HEK293T (cell line): Measurements from ENCODE around the gene UPF2.

Source experiments
- CTCF ChIA-PET: fragments of 350-600 bp; formaldehyde crosslinking; extraction: SDS; loops from one replicate; lab custom pipeline; 2021; ENCODE audit warnings: antibody characterized with exemption, inconsistent platforms; lab: Yijun Ruan, JAX
- POLR2A ChIA-PET: fragments of 350-600 bp; formaldehyde crosslinking; extraction: SDS; loops from one replicate; lab custom pipeline; 2020; ENCODE audit warnings: antibody characterized with exemption, inconsistent platforms; lab: Yijun Ruan, JAX
- DNase-seq: peaks from one replicate; pipeline ENCODE4 v3.0.0; 2012; ENCODE audit warnings: mixed read lengths; ENCODE audit errors: extremely low spot score
- ARNT ChIP-seq: fragments of 450-650 bp; IDR thresholded peaks from 2 replicates; pipeline ENCODE4 v1.6.1; 2017; ENCODE audit warnings: mild to moderate bottlenecking
- BHLHE40 ChIP-seq: fragments of 450-650 bp; IDR thresholded peaks from 2 replicates; pipeline ENCODE4 v1.6.1; 2016; ENCODE audit warnings: mild to moderate bottlenecking, moderate library complexity, borderline replicate concordance
- CTBP1 ChIP-seq: fragments of 450-650 bp; IDR thresholded peaks from 2 replicates; pipeline ENCODE4 v1.6.1; 2016; ENCODE audit warnings: borderline replicate concordance
- ELF4 ChIP-seq: fragments of 450-650 bp; IDR thresholded peaks from 2 replicates; pipeline ENCODE4 v1.6.1; 2017; ENCODE audit warnings: antibody characterized with exemption
- FOXA1 ChIP-seq: fragments of 450-650 bp; IDR thresholded peaks from 2 replicates; pipeline ENCODE4 v1.6.1; 2016; ENCODE audit warnings: mild to moderate bottlenecking
- FOXK2 ChIP-seq: fragments of 450-650 bp; IDR thresholded peaks from 2 replicates; pipeline ENCODE4 v1.6.1; 2016; ENCODE audit warnings: mild to moderate bottlenecking
- FOXM1 ChIP-seq: fragments of 450-650 bp; IDR thresholded peaks from 2 replicates; pipeline ENCODE4 v1.6.1; 2017; ENCODE audit warnings: mild to moderate bottlenecking, borderline replicate concordance
- HDGF ChIP-seq: fragments of 450-650 bp; IDR thresholded peaks from 2 replicates; pipeline ENCODE4 v1.6.1; 2017; ENCODE audit warnings: antibody characterized with exemption, borderline replicate concordance
- L3MBTL2 ChIP-seq: fragments of 450-650 bp; conservative IDR thresholded peaks from 2 replicates; pipeline ENCODE4 v1.6.1; 2016; ENCODE audit warnings: mild to moderate bottlenecking
- LEF1 ChIP-seq: fragments of 450-650 bp; IDR thresholded peaks from 2 replicates; pipeline ENCODE4 v1.6.1; 2017; ENCODE audit warnings: mild to moderate bottlenecking, borderline replicate concordance
- NFRKB ChIP-seq: fragments of 450-650 bp; IDR thresholded peaks from 2 replicates; pipeline ENCODE4 v1.6.1; 2016; ENCODE audit warnings: mild to moderate bottlenecking, moderate library complexity
- SP1 ChIP-seq: fragments of 450-650 bp; IDR thresholded peaks from 2 replicates; pipeline ENCODE4 v1.6.1; 2017
- SUZ12 ChIP-seq: fragments of 450-650 bp; IDR thresholded peaks from 2 replicates; pipeline ENCODE4 v1.6.1; 2016; ENCODE audit warnings: mild to moderate bottlenecking
- TARDBP ChIP-seq: fragments of 450-650 bp; IDR thresholded peaks from 2 replicates; pipeline ENCODE4 v1.6.1; 2016
- ZNF384 ChIP-seq: fragments of 450-650 bp; IDR thresholded peaks from 2 replicates; pipeline ENCODE4 v1.6.1; 2016
- TF ChIP-seq, protein P1 (sequence below): fragments of 450-650 bp; IDR thresholded peaks from 2 replicates; pipeline ENCODE4 v1.6.1; 2016

The UPF2 gene

DNA sequence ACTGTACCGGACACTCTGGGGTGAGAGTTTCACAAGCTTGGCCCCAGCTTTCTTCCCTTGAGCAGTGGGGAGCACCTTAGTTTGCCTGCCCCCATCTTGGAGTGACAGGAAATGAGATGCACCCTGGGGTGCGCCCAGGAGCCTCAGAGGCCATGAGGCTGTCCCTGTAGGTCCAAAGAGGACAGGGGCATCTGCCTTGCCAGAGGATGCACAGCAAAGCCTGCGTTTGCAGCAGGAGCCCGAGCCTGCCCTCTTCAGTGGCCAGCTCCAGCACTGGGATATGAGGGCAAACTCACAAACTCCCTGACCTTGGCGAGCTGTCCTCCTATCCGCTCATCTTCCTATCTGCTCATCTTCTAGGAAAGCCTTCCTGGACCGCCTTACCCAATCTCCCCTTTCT, 140.0 kb downstream of the UPF2 start:
- TF ChIP-seq ELF4 (no peak), BHLHE40 (no peak), FOXK2 (no peak), FOXM1 (no peak), L3MBTL2 (no peak), SP1 (no peak), NFRKB (no peak), CTBP1 (no peak), LEF1 (no peak), SUZ12 (no peak), ZNF384 (no peak), TARDBP (no peak)
- TF ChIP-seq, protein P1, sequence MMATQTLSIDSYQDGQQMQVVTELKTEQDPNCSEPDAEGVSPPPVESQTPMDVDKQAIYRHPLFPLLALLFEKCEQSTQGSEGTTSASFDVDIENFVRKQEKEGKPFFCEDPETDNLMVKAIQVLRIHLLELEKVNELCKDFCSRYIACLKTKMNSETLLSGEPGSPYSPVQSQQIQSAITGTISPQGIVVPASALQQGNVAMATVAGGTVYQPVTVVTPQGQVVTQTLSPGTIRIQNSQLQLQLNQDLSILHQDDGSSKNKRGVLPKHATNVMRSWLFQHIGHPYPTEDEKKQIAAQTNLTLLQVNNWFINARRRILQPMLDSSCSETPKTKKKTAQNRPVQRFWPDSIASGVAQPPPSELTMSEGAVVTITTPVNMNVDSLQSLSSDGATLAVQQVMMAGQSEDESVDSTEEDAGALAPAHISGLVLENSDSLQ: no peak
- CTCF ChIA-PET: interaction anchor here (1.2 kb wide), 1 partner anchor 20 kb away, joined by 3 read pairs; no protein-coding TSS in a partner anchor
- POLR2A ChIA-PET: no interaction called here
- DNase-seq: no peak

DNA sequence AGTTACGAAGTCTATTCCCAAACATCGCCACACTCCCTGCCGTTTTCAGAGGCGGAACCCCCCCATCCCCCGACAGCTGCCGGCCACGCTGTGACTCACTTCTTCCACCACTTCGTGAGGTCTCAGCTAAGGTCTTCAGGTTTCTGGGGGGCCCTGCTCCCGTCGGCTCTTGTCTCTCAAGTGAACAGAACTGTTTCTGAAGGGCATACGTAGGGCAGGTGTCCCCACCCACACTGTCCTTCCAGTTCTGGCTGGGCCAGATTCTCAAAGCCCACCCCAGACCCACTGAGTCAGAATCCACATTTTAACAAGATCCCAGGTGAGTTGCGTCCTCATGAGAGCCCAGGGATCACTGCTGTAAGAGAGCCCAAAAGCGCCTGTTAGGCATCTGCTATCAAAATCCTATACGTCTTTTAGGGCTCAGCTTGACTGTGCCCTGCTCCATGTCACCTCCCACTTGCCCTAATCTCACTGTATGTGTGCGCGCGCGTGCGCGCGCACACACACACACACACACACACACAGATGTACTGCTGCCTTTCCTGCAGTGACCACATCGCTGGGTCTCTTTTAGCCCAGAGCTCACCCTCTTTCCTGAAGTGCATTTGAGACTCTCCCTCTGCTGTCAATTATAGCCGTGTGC, 140.7 kb downstream of the UPF2 start:
- CTCF ChIA-PET: interaction anchor here (1.2 kb wide), 1 partner anchor 20 kb away, joined by 3 read pairs; no protein-coding TSS in a partner anchor
- POLR2A ChIA-PET: no interaction called here
- no peak for DNase-seq
- TF ChIP-seq SUZ12 (no peak), ARNT (no peak), CTBP1 (no peak), ELF4 (no peak), TARDBP (no peak)
- TF ChIP-seq, protein P1: no peak

DNA sequence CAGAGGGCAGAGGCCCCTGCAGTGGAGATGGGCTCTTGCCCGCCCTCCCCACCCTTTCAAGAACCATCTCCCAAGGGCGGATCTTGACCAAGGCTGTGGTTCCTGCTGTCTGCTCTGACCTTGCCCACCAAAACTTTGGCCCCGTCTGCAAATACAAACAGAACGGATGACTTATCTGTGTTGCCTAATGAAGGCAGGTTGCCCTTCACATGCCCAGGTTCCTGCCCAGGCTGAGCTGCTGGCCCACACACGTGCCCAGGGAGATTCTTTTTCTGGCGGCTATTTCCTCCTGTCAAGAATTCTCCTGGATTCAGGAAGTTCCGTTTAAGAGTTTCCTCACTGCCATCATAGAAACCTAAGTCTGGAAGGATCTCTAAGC, 141.2 kb downstream of the UPF2 start:
- ChIA-PET CTCF (interaction anchor here (1.2 kb wide), 1 partner anchor 19 kb away, joined by 3 read pairs; no protein-coding TSS in a partner anchor), POLR2A (no interaction called here)
- no peak for DNase-seq
- TF ChIP-seq FOXK2 (no peak), L3MBTL2 (no peak), LEF1 (no peak), SUZ12 (no peak), HDGF (no peak), TARDBP (no peak), SP1 (no peak), ZNF384 (no peak), CTBP1 (no peak), BHLHE40 (no peak), FOXA1 (no peak)

DNA sequence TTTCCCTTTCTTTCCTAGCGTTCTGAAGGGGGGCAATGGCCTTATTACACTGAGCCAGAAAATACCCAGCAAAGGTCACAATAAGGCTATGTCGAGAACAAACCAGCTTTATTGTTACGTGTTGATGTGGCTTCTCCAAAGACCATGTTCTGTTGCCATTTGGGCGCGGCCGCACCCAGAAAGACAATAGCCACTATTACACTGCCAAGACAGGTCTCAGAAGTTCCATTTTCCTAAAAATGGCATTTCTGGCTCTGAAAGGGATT, 141.6 kb downstream of the UPF2 start:
- DNase-seq: no peak
- POLR2A ChIA-PET: no interaction called here
- CTCF ChIA-PET: no interaction called here
- TF ChIP-seq LEF1 (no peak), HDGF (no peak), TARDBP (no peak), L3MBTL2 (no peak), FOXA1 (no peak), BHLHE40 (no peak), ZNF384 (no peak)

DNA sequence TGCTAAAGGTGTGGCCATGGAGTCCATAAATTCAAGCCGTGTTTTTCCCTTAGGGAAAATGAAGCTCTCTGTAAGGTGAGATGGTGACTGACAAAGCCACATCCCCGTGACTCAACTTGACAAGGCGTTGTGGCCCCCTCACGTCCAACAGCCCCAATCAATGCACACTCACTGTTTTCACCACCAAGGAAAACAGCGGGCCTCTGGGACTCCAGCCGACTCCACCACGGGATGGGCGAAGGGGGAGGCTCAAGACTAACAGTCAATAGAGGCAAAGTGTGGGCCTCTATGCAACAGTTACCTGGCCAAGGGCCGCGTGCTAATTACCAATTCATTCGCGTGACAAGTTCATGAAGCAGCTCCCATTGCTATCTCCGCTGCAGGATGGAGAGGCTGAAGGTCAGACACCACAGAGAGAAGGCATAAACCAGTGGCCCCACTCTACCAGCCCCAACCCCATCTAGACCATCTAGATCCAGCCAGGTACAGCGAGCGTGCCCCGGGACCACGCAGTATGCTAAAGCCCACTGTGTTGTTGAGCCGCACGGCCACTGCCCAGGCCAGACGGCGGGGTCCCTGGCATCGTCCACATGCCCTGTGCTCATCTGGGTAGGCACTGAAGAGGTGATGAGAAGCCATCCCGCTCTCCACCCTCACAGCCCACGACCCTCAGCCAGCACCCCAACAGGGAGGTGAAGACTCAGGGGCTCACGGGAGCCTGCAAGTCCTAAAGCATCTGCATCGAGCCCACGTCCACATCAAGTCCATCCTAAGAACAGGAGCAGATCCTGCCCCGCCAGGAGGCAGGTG, 143.3 kb downstream of the UPF2 start:
- ChIA-PET POLR2A (no interaction called here), CTCF (no interaction called here)
- no peak for DNase-seq
- no peak for TF ChIP-seq FOXM1
- TF ChIP-seq BHLHE40: no peak
- no peak for TF ChIP-seq ZNF384
- no peak for TF ChIP-seq L3MBTL2
- no peak for TF ChIP-seq SUZ12
- TF ChIP-seq FOXA1: no peak
- TF ChIP-seq, protein P1: no peak
- TF ChIP-seq CTBP1: no peak
- no peak for TF ChIP-seq SP1

DNA sequence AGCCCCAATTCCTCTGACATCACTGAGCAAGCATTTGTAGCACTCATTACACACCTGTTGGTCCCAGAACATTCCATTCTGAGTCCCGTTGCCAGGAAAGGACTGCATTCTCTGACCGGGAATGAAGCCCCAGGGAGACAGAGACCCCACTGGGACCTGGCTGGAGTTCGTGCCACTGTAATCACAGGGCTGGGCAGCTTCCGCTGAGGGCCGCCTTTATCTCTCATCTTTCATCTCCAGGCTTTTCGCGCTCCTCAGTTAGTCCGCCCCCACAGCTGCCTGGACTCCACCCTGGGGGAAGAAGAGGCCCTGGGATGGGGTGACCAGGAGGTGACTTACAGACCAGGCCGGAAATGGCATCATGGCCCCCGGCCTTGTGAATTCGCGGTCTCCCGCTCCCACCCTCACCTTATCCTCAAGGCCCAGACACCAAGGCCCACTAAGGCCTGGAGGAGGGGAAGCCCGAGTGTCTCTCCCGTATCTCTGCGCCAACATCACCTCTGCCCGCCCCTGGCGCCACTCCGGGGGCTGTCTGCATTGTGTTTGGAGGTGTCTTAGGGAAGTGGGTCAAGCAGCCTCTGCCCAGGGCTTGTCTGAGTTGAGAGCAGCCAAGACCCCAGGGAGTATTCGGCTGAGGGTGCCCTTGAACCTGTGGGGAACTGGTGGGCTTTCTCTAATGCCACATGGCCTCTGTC, 144.1 kb downstream of the UPF2 start:
- DNase-seq: no peak
- TF ChIP-seq BHLHE40 (no peak), FOXK2 (no peak), FOXA1 (no peak), NFRKB (no peak), L3MBTL2 (no peak), TARDBP (no peak), FOXM1 (no peak), ELF4 (no peak), ZNF384 (no peak), HDGF (no peak), LEF1 (no peak), ARNT (no peak), SP1 (no peak), SUZ12 (no peak), CTBP1 (no peak)
- TF ChIP-seq, protein P1: no peak
- CTCF ChIA-PET: no interaction called here

More for the DNA sequence above, 144.1 kb downstream of the UPF2 start:
- POLR2A ChIA-PET: no interaction called here
